Measurements from ENCODE around the gene ARSB.
"Not testable (repeated sequence)": the region's sequence is repeated elsewhere in the genome, so short reads cannot be mapped to it uniquely, and the experiment has no call there.

ARSB gene

DNA sequence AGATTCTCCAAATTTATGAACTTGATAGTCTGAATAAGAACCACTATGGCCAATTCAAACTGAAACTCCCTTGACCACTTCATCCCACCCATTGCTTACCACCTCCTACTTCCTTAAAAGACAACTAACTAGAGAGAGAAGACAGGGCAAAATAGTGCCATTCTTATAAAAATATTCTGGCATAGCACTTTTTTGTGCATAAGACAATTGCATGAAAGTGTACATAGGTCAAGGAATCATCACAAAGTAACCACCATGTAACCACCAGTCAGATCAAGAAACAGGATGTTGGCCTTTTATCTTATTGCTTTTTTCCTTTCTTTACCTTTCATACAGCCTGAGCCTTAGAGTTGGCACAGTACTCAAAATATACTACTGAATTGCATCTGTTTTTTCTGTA lies 8.1 kb upstream of the ARSB start:
- DNase-seq, result no peak

DNA sequence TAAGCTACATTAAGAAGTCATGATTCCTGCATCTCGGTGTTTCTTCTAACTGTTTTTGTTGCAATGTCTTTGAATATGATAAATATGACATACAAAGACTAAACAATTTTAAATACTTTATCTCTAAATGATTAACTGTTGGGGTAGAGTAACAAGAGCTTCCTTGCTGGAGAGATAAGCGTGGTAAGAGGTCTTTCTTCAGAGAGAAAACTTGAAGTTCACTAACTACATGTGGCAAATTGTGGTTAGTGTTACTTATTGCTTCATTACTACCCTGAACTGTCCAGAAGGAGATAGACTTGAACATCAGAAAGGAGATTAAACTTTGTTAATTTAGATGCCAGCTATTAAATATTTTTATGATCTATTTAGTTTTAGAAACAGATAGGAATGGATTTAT lies 7.0 kb upstream of the ARSB start:
- no peak for DNase-seq

- DNase-seq, result no peak
These were observed 4.0 kb upstream of the ARSB start for GRCh38 chr5:78989080-78989479.

GRCh38 chr5:78985725-78986223 lies 664 bp upstream of the ARSB start:
- peak; percentile 37 for DNase-seq

- peak; percentile 81 for DNase-seq
These were observed 533 bp downstream of the ARSB start for GRCh38 chr5:78984439-78985115.

DNA sequence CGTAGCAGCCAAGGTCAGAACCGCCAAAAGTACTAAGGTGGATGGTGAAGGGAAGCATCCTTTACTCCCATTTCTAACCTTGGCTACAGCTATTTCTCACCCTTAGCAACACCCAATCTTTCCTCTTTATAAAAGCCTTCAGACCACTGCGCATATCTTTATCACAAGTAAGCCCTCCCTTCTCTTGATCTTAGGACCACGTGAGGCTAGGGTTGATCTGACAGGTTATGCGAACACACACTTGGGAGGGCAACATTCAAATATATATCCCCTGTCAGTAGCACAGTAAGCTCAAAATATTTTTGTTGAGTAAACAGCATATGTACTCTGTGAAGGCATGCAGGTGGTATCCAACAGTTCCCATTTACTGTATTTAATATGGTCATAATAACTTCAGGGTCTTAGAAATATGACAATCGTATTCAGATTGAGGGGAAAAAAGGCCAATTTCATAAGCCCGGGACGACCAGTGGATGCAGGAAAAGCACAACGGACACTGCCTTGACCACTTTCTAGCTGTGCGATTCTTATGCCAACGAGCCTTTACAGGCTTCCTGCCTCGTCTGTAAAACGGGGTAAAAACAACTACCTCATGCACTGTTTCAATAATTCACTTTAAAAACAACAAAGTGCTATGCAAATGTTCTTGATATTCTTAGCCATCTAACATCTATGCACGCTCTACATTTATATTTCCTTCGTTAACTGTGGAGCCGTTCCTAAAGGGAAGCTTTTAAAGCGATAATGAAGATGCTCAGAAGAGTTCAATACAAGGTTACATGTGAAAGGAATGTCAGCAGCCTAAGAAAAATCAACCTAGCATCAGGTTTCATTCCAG lies 1.3 kb downstream of the ARSB start:
- DNase-seq, result no peak

DNA sequence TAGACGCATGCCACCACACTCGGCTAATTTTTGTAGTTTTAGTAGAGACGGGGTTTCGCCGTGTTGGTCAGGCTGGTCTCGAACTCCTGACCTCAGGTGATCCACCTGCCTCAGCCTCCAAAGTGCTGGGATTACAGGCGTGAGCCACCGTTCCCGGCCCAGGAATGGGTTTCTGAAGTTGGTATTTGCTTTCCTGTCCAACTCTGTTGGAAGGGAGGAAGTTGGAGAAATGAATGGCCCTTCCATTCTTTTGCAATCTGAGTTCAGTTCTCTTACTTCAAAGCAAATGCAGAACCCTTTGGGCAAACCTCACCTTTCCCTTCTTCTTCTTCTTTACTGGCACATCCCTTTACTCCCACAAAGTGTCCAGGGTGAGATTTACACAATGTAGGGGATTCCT lies 1.9 kb downstream of the ARSB start:
- DNase-seq, result not testable (repeated sequence)

DNA sequence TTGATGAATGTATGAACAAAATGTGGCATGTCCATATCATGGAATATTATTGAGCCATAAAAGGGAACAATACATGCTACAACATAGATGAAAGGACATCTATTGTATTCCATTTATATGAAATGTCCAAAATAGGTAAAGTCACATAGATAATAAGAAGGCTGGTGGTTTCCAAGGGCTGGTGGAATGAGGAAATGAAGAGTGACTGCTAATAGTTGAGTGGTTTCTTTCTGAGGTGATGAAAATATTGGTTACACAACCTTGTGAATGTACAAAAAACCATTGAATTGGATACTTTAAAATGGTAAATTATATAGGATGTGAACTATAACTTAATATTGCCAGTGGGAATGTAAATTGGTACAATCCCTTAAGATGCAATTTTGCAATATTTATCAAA lies 5.2 kb downstream of the ARSB start:
- DNase-seq, result no peak

DNA sequence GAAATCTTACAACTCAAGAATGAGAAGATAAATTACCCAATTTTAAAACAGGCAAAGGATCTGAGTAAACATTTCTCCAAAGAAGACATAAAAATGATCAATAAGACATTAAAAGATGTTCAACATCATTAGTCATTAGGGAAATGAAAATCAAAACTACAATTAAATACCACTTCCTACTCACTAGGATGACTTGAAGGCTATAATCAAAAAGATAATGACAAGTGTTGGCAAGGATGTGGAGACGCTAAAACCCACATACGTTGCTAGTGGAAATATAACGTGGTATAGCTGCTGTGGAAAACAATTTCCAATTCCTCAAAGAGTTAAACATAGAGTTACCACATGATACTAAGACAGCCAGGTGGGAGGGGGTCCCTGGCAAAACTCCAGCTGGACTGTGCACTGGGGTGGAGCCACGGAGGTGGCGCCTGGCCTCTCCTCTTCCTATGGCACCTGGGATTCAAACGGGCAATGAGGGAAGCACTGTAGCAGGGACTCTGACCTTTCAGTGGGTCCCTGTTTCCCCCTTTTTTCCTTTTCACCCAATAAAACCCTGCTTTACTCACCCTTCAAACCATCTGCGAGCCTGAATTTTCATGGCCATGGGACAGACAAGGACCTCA lies 5.9 kb downstream of the ARSB start:
- no peak for DNase-seq

DNA sequence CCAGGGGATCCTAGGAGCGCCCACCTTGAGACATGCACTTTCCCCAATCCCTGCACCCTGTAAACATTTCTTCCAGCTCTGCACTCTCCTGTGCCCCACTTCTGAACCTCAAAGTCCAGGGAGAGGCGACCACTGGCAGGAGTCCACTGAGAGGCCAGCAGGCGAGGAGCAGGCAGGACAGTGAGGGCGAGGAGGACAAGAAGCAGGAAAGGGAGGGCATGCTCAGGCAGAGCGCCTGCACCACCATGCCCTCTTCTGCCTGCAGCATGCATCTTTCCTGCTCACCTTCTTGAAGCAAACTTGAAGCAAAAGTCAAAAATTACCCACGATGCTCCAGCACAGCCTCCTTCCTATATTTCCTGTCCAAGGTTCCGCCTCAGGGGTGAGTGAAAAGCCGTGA lies 10.1 kb downstream of the ARSB start:
- no peak for DNase-seq

- no peak for DNase-seq
These were observed 10.5 kb downstream of the ARSB start for GRCh38 chr5:78974601-78975000.

GRCh38 chr5:78974011-78974410 lies 11.1 kb downstream of the ARSB start:
- DNase-seq, result no peak

GRCh38 chr5:78972654-78973428 lies 12.3 kb downstream of the ARSB start:
- no peak for DNase-seq

DNA sequence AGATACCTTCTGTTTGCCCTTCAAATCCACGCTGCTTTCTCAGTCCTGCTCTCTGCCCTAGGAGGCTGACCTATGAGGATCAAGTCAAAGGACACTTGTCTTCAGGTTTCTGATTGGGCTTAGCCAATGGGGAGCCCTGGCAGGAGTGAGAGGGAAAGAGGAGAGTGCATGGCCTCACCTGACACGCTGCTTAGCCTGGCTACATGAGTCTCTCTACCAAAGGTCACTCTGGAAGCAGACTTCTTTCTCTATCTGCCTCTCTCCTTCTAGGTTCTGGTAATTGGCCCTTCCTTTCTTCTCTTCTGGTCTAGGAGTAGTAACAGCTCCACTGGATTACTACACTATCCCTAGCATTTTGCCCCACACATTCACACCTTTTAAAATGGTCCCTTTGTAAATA lies 13.1 kb downstream of the ARSB start:
- DNase-seq, result no peak

- DNase-seq, result no peak
These were observed 16.3 kb downstream of the ARSB start for GRCh38 chr5:78968781-78969180.

GRCh38 chr5:78964889-78965288 lies 20.2 kb downstream of the ARSB start:
- no peak for DNase-seq

GRCh38 chr5:78961743-78962142 lies 23.4 kb downstream of the ARSB start:
- DNase-seq, result no peak

- DNase-seq, result no peak
These were observed 25.3 kb downstream of the ARSB start for GRCh38 chr5:78959767-78960166.

GRCh38 chr5:78958672-78959445 lies 26.3 kb downstream of the ARSB start:
- DNase-seq, result no peak

- no peak for DNase-seq
These were observed 28.2 kb downstream of the ARSB start for GRCh38 chr5:78956901-78957300.

DNA sequence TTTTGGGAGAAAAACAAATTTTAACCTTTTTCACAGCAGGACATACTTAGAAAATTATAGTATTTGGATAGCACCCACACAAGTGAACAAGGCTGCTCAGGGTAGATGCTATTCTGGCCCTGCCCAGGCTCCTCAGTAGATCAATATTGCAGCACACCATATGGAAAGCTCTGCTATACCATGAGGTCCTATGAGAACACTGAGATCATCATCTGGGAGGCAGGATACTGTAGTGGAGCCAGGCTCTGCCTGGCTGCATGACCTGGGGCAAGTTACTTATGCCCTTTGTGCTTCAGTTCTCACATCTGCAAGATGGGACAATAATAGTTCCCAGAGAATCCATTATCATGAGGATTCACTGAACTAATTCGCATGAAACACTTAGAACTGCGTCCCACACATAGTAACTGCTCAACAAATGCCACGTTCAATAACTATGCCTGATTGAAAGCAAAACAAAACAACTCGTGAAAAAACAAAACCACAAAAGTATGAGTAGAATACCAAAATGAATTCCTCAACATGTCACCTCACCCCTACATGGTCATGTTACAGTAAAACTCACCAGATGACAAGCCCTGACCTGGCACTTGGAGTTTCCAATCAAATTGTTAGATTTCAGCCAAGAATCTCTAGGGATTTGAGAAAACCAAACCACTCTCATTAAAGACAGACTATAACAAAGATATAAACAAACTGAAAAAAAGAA lies 31.9 kb downstream of the ARSB start:
- no peak for DNase-seq

DNA sequence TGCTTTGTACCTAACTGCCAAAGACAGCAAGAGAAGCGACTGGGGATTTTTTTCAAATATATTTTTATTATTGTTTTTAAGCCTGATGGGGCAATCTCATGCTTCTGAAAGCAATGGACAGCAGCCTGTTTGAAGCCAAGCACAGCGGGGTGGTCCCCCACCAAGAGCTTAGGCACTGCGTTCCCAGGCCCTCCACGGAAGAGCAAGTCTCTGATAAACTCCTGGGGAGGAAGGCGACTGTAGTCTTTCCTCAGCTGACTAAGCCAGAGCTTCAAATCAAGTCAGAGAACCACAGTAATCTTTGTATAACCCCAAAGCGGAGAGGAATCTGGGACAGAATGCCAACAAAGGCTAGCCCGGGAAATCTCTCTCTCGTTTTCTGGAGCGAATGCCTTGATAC lies 54.4 kb downstream of the ARSB start:
- DNase-seq, result no peak
